Fibroblast of skin of scalp (primary cell): ENCODE results near the gene PDE5A.
A peak's percentile ranks its signal among the peaks of the same experiment; 100 is the strongest.
"Not testable (repeated sequence)": the region's sequence is repeated elsewhere in the genome, so short reads cannot be mapped to it uniquely, and the experiment has no call there.

Experiments used
- DNase-seq: peaks from one replicate; pipeline ENCODE4 v3.0.0-alpha.2; 2013

Gene PDE5A

DNA sequence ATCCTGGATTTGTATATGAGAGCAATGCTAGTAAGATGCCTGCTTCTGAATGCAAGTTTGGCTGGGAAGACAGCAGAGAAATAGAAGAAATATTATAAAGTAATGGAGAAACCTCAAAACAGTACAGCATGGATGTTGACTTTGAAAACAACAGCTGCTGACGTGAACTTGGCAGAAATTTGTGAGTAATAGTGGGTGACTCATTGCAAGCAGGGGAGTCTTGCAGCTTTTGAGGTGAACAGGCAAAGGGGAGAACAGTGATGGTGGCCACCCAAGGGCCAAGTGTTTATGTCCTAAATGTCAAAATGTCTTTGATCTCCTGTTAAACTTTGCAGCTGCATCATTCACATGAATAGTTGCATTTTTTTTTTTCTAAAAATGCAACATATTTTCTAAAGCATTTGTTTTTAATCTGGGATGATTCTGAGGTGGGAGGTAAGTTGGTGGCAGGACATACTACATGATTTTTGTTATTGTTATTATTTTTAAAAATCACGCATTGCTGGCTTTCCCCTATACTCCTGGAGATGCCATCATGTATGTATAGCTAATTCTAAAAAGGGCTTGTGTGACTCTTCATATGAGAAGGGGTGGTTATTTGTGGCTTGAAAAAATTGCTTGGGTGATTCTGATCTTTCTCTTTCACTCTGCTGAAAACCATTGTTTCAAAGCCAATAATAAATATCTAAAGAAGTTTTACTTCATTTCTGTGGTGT, 158.4 kb downstream of the PDE5A start:
- DNase-seq = peak; percentile 51

DNA sequence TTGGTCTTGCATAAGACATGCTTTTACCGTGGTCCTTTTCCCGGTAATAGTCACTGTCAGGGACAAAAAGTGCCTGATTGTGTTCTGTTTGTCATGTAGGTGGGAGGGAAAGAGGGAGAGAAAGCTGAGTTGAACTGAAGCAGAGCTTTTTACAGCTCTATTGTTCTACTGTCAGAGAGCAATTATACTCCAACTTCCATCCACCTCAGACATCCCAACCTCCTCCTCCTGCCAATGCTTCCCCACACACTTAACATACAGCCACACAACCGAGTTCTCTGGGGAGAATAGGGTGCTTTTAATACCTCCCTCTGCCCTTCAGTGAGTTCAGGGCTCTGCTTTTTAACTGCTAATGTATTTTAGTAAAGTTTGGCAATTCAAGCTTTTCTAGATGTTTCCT, 159.6 kb downstream of the PDE5A start:
- DNase-seq = not testable (repeated sequence)

DNA sequence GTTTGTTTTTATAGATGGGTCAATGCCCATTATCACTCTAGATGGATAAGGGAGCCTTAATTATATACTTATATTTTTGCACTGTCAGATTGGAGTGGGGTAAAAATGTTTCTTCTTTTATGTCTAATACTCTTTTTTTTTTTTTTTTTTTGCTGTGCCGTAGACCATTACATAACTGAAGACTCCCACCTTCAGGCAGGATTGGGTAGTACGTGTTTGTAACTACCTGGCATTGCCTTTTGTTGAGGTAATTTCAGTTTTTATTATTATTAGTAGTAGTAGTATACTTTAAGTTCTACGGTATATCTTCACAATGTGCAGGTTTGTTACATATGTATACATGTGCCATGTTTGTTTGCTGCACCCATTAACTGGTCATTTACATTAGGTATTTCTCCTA, 165.9 kb downstream of the PDE5A start:
- peak; percentile 13 for DNase-seq

DNA sequence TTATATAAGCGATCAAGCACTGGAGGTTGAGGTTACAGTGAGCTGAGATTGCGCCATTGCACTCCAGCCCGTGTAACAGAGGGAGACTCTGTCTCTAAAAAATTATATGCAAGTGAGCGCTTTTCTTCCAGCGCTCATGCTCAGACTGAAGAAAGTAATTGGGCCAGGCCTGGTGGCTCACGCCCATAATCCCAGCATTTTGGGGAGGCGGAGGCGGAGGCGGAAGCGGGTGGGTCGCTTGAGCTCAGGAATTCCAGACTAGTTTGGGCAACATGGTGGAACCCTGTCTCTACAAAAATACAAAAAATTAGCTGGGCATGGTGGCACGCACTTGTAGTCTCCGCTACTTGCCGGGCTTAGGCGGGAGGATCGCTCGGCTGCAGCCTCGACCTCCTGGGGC, 172.9 kb downstream of the PDE5A start:
- peak; percentile 55 for DNase-seq

DNA sequence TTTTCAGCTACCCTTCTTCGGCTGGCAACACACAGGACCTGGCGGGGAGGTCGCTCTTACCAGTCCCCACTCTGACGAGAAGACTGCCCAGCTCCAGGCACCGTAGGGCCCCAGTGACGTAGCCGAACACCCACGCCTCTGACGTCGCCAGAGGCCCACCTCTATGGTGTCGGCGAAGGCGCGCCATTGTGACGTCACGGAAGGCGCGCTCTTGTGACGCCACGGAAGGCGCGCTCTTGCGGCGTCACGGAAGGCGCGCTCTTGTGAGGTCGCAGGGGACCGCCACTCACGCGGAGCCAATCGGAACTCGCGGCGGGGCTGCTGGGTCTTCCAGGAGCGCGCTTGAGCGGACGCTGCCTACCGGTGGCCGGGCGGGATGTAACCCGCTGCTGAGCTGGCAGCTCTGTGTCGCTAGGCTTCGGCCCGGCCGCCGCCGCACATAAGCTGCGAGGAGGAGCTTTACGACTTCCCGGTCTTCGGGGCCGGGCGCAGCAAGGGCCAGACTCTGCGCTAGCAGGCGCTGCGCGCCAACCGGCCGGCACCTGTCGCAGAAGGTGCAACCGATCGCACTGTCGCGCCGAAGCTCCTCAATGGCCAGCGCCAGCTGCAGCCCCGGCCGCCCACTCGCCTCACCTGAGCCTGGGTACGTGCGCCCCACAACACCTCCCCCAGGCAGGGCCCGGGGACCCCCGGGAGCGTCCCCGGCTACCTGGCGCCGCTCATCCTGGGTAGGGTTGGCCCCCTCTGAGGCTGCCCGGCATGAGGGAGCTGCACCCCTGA, 173.9 kb downstream of the PDE5A start:
- peak; percentile 98 for DNase-seq

- not testable (repeated sequence) for DNase-seq
Observed at GRCh38 chr4:119454151-119454490, 174.5 kb downstream of the PDE5A start.

GRCh38 chr4:119453286-119453685, 175.3 kb downstream of the PDE5A start:
- DNase-seq = not testable (repeated sequence)

GRCh38 chr4:119449851-119450250, 178.8 kb downstream of the PDE5A start:
- DNase-seq = not testable (repeated sequence)
